Measurements from ENCODE around the gene TUBB4B.
A peak's percentile ranks its signal among the peaks of the same experiment; 100 is the strongest.

TUBB4B gene

GRCh38 chr9:137279741-137280473 lies 38.8 kb downstream of the TUBB4B start:
- no peaks in the 10 kb centered on the region for H3K36me3 ChIP-seq (ENCODE audit: insufficient read depth, low read length)
- peaks cover 12% of the 10 kb centered on the region; the same call in 1 of the 2 replicates for H3K4me1 ChIP-seq (ENCODE audit: insufficient read depth, low read length)
- H3K9me3 ChIP-seq (ENCODE audit: control insufficient read depth, insufficient read depth, low read length) = no peaks in the 10 kb centered on the region
- no peak overlapping the region for H3K9ac ChIP-seq (ENCODE audit: low read depth, low read length)

GRCh38 chr9:137280474-137281344 lies 39.6 kb downstream of the TUBB4B start:
- H3K9me3 ChIP-seq (ENCODE audit: control insufficient read depth, insufficient read depth, low read length) = no peaks in the 10 kb centered on the region
- H3K4me1 ChIP-seq (ENCODE audit: insufficient read depth, low read length) = peaks cover 11% of the 10 kb centered on the region; the same call in 1 of the 2 replicates
- no peaks in the 10 kb centered on the region for H3K36me3 ChIP-seq (ENCODE audit: insufficient read depth, low read length)
- H3K9ac ChIP-seq (ENCODE audit: low read depth, low read length) = peak overlapping the region; percentile 63

- no peaks in the 10 kb centered on the region for H3K36me3 ChIP-seq (ENCODE audit: insufficient read depth, low read length)
- peaks cover 3% of the 10 kb centered on the region; the same call in 1 of the 2 replicates for H3K4me1 ChIP-seq (ENCODE audit: insufficient read depth, low read length)
- peak overlapping the region; percentile 63 for H3K9ac ChIP-seq (ENCODE audit: low read depth, low read length)
- H3K9me3 ChIP-seq (ENCODE audit: control insufficient read depth, insufficient read depth, low read length) = no peaks in the 10 kb centered on the region
Measured at GRCh38 chr9:137281345-137282116, 40.4 kb downstream of the TUBB4B start.

GRCh38 chr9:137286975-137287383 lies 45.9 kb downstream of the TUBB4B start:
- H3K9me3 ChIP-seq (ENCODE audit: control insufficient read depth, insufficient read depth, low read length) = no peaks in the 10 kb centered on the region
- H3K36me3 ChIP-seq (ENCODE audit: insufficient read depth, low read length) = no peaks in the 10 kb centered on the region
- H3K9ac ChIP-seq (ENCODE audit: low read depth, low read length) = no peak overlapping the region
- H3K4me1 ChIP-seq (ENCODE audit: insufficient read depth, low read length) = no peaks in the 10 kb centered on the region

GRCh38 chr9:137293094-137293481 lies 52.0 kb downstream of the TUBB4B start:
- Histone ChIP-seq H3K4me1 (ENCODE audit: insufficient read depth, low read length) (peaks cover 7% of the 10 kb centered on the region), H3K9me3 (ENCODE audit: control insufficient read depth, insufficient read depth, low read length) (peaks cover 8% of the 10 kb centered on the region; the same call in 1 of the 2 replicates), H3K9ac (ENCODE audit: low read depth, low read length) (no peak overlapping the region), H3K36me3 (ENCODE audit: insufficient read depth, low read length) (no peaks in the 10 kb centered on the region)

All from ES-I3 (cell line).